Muscle layer of colon (tissue), 2 donors: ENCODE results near the gene ADAP1.

Source experiments
- H3K27ac ChIP-seq: one replicate; pipeline ENCODE4 v1.7.0; 2013; ENCODE audit warnings: low read depth, mild to moderate bottlenecking, low read length, moderate library complexity
- H3K27me3 ChIP-seq, 2 donors: one replicate each; pipeline ENCODE4 v1.7.0; 2013; ENCODE audit warnings: low read length in 2 of 2, mild to moderate bottlenecking in 2 of 2; ENCODE audit not compliant: insufficient read depth in 2 of 2, control insufficient read depth in 1 of 2
- H3K36me3 ChIP-seq: one replicate; pipeline ENCODE4 v1.7.0; 2013; ENCODE audit warnings: mild to moderate bottlenecking, low read length; ENCODE audit not compliant: insufficient read depth
- H3K4me1 ChIP-seq: one replicate; pipeline ENCODE4 v1.7.0; 2013; ENCODE audit warnings: mild to moderate bottlenecking, low read length; ENCODE audit not compliant: insufficient read depth
- H3K4me3 ChIP-seq, 2 donors: one replicate each; pipeline ENCODE4 v1.7.0; 2013; ENCODE audit warnings: low read length in 2 of 2, low read depth in 1 of 2, mild to moderate bottlenecking in 1 of 2, moderate library complexity in 1 of 2
- H3K9ac ChIP-seq: one replicate; pipeline ENCODE4 v1.7.0; 2013; ENCODE audit warnings: low read length
- H3K9me3 ChIP-seq: one replicate; pipeline ENCODE4 v1.7.0; 2013; ENCODE audit warnings: mild to moderate bottlenecking, low read length
- donor health status: abdominal sarcoma.
- donor health status: Adenocarcinoma of cecum.

The ADAP1 gene

GRCh38 chr7:894164-894867, 60.2 kb downstream of the ADAP1 start:
- H3K9ac ChIP-seq = no peak overlapping the region

DNA sequence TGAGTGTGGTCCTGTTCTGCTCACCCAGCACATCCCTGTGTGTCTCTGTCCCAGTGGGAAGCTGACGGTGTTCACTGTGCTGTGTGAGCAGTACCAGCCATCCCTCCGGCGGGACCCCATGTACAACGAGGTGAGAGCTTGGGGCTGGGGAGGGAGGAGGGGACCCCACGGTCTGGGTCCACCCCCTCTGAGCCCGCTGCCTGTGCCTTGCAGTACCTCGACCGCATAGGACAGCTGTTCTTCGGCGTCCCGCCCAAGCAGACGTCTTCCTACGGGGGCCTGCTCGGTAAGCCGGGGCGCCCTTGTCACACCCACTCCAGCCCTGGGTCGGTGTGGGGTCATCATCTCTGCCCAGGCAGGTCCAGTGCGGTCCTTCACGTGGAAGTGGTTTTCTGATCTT, 60.8 kb downstream of the ADAP1 start:
- H3K27me3 ChIP-seq = no peaks in the 10 kb centered on the region
- H3K36me3 ChIP-seq = peaks cover 55% of the 10 kb centered on the region
- H3K9ac ChIP-seq = no peak overlapping the region
- no peak overlapping the region for H3K4me3 ChIP-seq
- H3K4me1 ChIP-seq = no peaks in the 10 kb centered on the region
- no peak overlapping the region for H3K27ac ChIP-seq
- H3K9me3 ChIP-seq = no peaks in the 10 kb centered on the region

More at GRCh38 chr7:894164-894867, 60.2 kb downstream of the ADAP1 start:
- H3K36me3 ChIP-seq = peaks cover 54% of the 10 kb centered on the region
- no peak overlapping the region for H3K27ac ChIP-seq
- H3K4me3 ChIP-seq = no peak overlapping the region
- H3K27me3 ChIP-seq = no peaks in the 10 kb centered on the region
- no peaks in the 10 kb centered on the region for H3K9me3 ChIP-seq
- no peaks in the 10 kb centered on the region for H3K4me1 ChIP-seq

- no peaks in the 10 kb centered on the region for H3K9me3 ChIP-seq
- H3K9ac ChIP-seq = no peak overlapping the region
- no peaks in the 10 kb centered on the region for H3K27me3 ChIP-seq
- H3K27ac ChIP-seq = no peak overlapping the region
- H3K4me3 ChIP-seq = no peak overlapping the region
- no peaks in the 10 kb centered on the region for H3K4me1 ChIP-seq
- peaks cover 62% of the 10 kb centered on the region for H3K36me3 ChIP-seq
Observed at GRCh38 chr7:892648-893593, 61.6 kb downstream of the ADAP1 start.

DNA sequence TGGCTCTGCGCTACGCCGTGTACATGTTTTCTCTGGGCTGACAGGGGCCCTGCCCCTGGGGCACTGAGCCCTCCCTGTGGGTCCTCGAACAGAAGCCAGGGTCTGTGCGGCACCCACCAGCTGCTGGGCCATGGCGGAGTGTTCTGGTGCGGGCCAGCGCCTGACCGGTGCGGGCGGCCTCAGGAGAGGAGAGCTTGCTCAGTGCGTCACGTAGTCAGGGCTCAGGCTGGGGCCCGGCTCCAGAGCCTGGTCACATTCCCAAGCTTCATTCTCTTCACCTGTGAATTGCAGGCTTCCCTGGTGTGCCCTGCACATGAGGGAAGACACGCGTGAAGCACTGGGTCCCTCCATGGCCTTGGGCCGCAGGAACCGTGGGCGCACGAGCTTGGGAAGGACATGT, 62.7 kb downstream of the ADAP1 start:
- H3K27ac ChIP-seq = no peak overlapping the region

DNA sequence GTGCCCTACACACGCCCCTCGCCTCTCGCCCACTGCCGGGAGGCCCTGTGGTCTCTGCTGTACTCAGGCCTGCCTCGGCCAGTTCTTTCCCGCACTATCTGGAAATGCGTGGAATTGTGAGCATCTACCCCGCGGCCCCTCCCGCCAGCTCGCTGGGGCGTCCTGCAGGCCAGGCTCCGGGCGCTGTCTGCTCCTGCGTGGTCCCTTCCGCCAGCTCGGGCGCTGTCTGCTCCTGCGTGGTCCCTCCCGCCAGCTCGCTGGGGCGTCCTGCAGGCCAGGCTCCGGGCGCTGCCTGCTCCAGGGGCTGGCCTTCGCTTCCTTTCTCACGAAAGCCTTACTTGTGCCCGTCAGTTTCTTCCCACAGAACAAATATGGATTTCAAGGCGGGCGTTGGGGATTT, 63.2 kb downstream of the ADAP1 start:
- peaks cover 74% of the 10 kb centered on the region for H3K36me3 ChIP-seq
- H3K27me3 ChIP-seq = no peaks in the 10 kb centered on the region
- H3K9me3 ChIP-seq = no peaks in the 10 kb centered on the region
- H3K9ac ChIP-seq = no peak overlapping the region
- H3K4me1 ChIP-seq = no peaks in the 10 kb centered on the region
- H3K27ac ChIP-seq = no peak overlapping the region
- no peak overlapping the region for H3K4me3 ChIP-seq

More for the DNA sequence above, 62.7 kb downstream of the ADAP1 start:
- Histone ChIP-seq H3K27me3 (no peaks in the 10 kb centered on the region), H3K4me3 (no peak overlapping the region), H3K9ac (no peak overlapping the region), H3K36me3 (peaks cover 74% of the 10 kb centered on the region), H3K4me1 (no peaks in the 10 kb centered on the region), H3K9me3 (no peaks in the 10 kb centered on the region)

DNA sequence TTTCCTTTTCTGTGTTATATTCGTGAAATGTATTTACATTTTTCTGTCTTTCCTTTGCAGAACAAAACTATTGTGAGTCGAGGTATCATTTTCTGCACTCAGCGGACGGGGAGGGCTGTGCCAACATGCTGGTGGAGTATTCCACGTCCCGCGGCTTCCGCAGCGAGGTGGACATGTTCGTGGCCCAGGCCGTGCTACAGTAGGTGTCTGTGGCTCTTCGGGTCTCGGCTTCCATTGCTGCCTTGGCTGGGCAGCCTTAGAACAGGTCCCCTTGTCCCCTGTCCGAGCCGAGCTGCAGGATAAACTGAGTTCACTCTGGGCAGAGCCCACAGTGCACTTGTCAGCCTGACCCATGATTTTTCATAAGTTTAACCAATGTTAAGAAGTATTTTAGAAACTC, 63.6 kb downstream of the ADAP1 start:
- Histone ChIP-seq H3K27me3 (no peaks in the 10 kb centered on the region), H3K9me3 (no peaks in the 10 kb centered on the region), H3K27ac (no peak overlapping the region), H3K4me3 (no peak overlapping the region), H3K4me1 (no peaks in the 10 kb centered on the region), H3K36me3 (peaks cover 69% of the 10 kb centered on the region), H3K9ac (no peak overlapping the region)

DNA sequence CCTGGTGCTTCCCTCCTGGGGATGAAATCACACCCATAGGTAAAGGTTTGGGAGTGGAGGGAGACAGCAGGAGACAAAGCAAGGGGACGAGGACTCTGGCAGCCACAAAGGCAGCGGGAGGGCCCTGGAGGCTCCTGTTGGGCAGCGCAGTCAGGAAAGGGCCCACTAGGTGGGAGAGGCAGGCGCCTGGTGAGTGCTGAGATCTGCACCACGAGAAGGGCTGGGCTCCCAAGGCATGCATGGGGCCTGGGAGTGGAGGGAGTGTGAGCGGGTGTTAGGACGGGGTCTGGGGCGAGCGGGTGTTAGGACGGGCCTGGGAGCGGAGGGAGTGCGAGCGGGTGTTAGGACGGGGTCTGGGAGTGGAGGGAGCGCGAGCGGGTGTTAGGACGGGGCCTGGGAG, 65.1 kb downstream of the ADAP1 start:
- H3K27me3 ChIP-seq = no peaks in the 10 kb centered on the region
- H3K4me1 ChIP-seq = no peaks in the 10 kb centered on the region
- no peak overlapping the region for H3K9ac ChIP-seq
- no peaks in the 10 kb centered on the region for H3K9me3 ChIP-seq
- H3K27ac ChIP-seq = no peak overlapping the region
- H3K4me3 ChIP-seq = no peak overlapping the region
- H3K36me3 ChIP-seq = peaks cover 60% of the 10 kb centered on the region

DNA sequence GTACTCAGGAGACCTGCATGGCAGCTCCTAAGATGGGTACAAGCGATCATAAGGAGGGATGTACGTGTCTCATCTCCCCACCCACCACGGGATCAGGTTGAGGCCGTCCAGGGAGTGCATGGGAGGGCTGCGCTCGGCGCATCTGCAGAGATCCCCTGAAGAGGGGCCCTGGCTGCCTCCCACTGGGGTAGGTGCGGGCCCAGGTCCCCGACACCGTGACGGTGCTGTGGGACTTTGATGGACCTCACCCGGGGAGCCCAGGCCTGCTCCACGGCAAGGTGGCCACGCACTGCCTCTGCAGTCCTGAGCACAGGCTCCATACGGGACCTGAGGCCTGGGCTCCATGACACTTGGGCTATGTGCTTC, 65.5 kb downstream of the ADAP1 start:
- Histone ChIP-seq H3K36me3 (peaks cover 58% of the 10 kb centered on the region), H3K27ac (no peak overlapping the region)

GRCh38 chr7:888081-889024, 66.1 kb downstream of the ADAP1 start:
- Histone ChIP-seq H3K27ac (no peak overlapping the region), H3K9me3 (no peaks in the 10 kb centered on the region), H3K27me3 (no peaks in the 10 kb centered on the region), H3K4me3 (no peak overlapping the region), H3K4me1 (no peaks in the 10 kb centered on the region), H3K9ac (no peak overlapping the region), H3K36me3 (peaks cover 51% of the 10 kb centered on the region)

More for the DNA sequence above, 65.5 kb downstream of the ADAP1 start:
- no peaks in the 10 kb centered on the region for H3K9me3 ChIP-seq
- no peaks in the 10 kb centered on the region for H3K4me1 ChIP-seq
- no peak overlapping the region for H3K9ac ChIP-seq
- H3K4me3 ChIP-seq = no peak overlapping the region
- no peaks in the 10 kb centered on the region for H3K27me3 ChIP-seq

DNA sequence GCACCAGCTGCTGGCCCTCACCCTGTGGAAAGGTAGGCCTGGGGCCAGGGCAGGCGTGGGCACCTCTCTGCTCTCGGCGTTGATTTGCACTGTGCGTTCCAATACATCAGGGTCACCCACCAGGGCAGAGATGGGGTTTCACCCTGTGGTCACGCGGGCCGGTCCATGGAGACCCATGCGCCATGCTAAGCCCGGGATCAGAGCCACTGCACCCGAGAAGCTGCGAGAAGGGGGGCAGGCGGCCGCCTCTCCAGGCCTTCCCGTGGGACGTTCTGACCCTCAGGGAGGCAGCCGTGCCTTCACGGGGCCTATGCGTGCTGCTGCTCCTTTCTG, 67.0 kb downstream of the ADAP1 start:
- no peak overlapping the region for H3K4me3 ChIP-seq
- H3K36me3 ChIP-seq = peaks cover 43% of the 10 kb centered on the region
- H3K27ac ChIP-seq = no peak overlapping the region
- H3K9me3 ChIP-seq = no peaks in the 10 kb centered on the region
- H3K27me3 ChIP-seq = no peaks in the 10 kb centered on the region
- no peak overlapping the region for H3K9ac ChIP-seq
- peaks cover 6% of the 10 kb centered on the region for H3K4me1 ChIP-seq
